ENCODE results near the gene CIB1.
"Not testable (repeated sequence)": the region's sequence is repeated elsewhere in the genome, so short reads cannot be mapped to it uniquely, and the experiment has no call there.

Gene CIB1

DNA sequence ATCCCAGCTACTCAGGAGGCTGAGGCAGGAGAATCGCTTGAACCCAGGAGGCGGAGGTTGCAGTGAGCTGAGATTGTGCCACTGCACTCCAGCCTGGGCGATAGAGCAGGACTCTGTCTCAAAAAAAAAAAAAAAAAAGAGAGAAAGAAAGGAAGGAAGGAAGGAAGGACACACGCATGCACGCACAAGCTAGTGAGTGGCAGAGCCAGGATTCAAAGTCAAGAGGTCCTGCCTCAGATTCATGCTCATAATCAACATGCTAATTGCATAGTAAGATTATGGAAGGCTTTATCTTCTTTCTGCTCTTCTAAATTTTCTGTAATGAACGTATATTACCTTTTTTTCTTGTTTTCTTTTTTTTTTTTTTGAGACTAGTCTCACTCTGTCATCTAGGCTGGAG is 27.0 kb upstream of the CIB1 start:
- DNase-seq (ENCODE audit: low spot score); H3K36me3 Mint-ChIP-seq (ENCODE audit: low read depth); H3K27ac Mint-ChIP-seq; H3K4me3 Mint-ChIP-seq; H3K9me3 Mint-ChIP-seq; H3K27me3 Mint-ChIP-seq (ENCODE audit: low read depth): not testable (repeated sequence)
- peaks cover 30% of the 10 kb centered on the region for H3K4me1 Mint-ChIP-seq (ENCODE audit: low read depth)

GRCh38 chr15:90259524-90259923 is 25.8 kb upstream of the CIB1 start:
- H3K27ac Mint-ChIP-seq: peak overlapping the region; percentile 79

GRCh38 chr15:90257776-90258175 is 24.0 kb upstream of the CIB1 start:
- Mint-ChIP-seq H3K4me1 (ENCODE audit: low read depth) (peaks cover 17% of the 10 kb centered on the region), H3K36me3 (ENCODE audit: low read depth) (peaks cover 1% of the 10 kb centered on the region), H3K27me3 (ENCODE audit: low read depth) (no peaks in the 10 kb centered on the region), H3K27ac (no peak overlapping the region), H3K4me3 (no peak overlapping the region), H3K9me3 (no peaks in the 10 kb centered on the region)
- no peak for DNase-seq (ENCODE audit: low spot score)

More at GRCh38 chr15:90259524-90259923, 25.8 kb upstream of the CIB1 start:
- no peaks in the 10 kb centered on the region for H3K9me3 Mint-ChIP-seq
- no peak for DNase-seq (ENCODE audit: low spot score)
- peaks cover 25% of the 10 kb centered on the region for H3K4me1 Mint-ChIP-seq (ENCODE audit: low read depth)
- no peaks in the 10 kb centered on the region for H3K27me3 Mint-ChIP-seq (ENCODE audit: low read depth)
- peaks cover 1% of the 10 kb centered on the region for H3K36me3 Mint-ChIP-seq (ENCODE audit: low read depth)
- H3K4me3 Mint-ChIP-seq: peak overlapping the region; percentile 38

DNA sequence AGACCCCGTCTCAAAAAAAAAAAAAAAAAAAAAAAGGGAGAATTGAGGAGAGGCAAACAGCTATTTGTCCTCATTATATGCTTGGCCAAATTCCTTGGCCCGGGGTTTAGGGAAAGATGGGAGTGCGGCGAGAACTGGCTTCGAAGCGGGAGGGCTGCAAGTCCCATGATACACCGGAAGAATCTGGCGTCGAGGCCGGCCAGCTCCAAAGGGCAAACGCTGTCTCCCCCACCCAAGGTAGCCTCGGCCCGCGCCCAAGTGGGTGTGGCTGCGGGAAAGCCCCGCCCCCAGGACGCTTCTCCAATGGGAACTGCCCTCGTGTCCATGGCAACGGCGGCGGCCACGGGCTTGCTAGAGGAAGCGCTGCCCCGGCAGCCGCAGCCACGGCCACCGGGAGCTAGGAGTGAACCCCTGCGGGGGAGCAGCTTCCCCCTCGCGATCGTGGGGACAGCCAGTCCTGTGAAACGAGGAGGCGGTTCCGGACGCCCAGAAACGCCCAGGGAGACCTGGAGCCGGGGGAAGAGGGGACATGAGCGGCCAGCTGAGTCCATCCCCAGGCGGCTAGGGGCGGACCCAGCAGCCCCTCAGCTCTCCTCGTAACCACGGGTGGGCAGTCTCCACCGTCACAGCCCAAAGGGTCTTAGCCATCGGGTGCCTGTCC is 15.6 kb upstream of the CIB1 start, which contains the start of gene TTLL13:
TTLL13 (plus strand) TSS at position 354 of the 661 bp plus-strand sequence. CDS start 1,075 bp downstream, outside the sequence.
- Mint-ChIP-seq H3K27me3 (ENCODE audit: low read depth) (no peaks in the 10 kb centered on the region), H3K27ac (peak within 1 kb of the TSS; percentile 42), H3K36me3 (ENCODE audit: low read depth) (no peaks in the 10 kb centered on the region), H3K9me3 (no peaks in the 10 kb centered on the region), H3K4me1 (ENCODE audit: low read depth) (peaks cover 13% of the 10 kb centered on the region), H3K4me3 (peak within 1 kb of the TSS; percentile 78)
- DNase-seq (ENCODE audit: low spot score): peak; percentile 83

DNA sequence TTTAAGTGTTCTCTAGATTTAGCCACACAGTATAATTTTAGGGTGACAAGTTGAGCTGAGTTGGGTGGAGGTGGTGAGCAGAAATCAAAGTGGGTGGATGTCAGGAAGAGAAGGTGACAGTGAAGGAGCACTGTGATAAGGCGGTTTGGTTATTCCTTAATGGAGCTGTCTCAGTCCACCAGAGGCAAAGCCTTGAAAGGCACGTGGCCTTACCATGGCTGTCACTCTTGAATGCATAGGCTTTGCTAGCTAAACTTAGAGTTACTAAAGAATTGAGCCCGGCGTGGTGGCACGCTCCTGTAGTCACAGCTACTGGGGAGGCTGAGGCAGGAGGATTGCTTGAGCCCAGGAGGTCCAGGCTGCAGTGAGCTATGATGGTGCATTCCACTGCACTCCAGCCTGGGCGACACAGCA is 15.1 kb upstream of the CIB1 start:
- Mint-ChIP-seq H3K4me3 (peak overlapping the region; percentile 74), H3K4me1 (ENCODE audit: low read depth) (peaks cover 13% of the 10 kb centered on the region), H3K36me3 (ENCODE audit: low read depth) (no peaks in the 10 kb centered on the region), H3K9me3 (no peaks in the 10 kb centered on the region), H3K27ac (peak overlapping the region; percentile 42), H3K27me3 (ENCODE audit: low read depth) (no peaks in the 10 kb centered on the region)
- no peak for DNase-seq (ENCODE audit: low spot score)

DNA sequence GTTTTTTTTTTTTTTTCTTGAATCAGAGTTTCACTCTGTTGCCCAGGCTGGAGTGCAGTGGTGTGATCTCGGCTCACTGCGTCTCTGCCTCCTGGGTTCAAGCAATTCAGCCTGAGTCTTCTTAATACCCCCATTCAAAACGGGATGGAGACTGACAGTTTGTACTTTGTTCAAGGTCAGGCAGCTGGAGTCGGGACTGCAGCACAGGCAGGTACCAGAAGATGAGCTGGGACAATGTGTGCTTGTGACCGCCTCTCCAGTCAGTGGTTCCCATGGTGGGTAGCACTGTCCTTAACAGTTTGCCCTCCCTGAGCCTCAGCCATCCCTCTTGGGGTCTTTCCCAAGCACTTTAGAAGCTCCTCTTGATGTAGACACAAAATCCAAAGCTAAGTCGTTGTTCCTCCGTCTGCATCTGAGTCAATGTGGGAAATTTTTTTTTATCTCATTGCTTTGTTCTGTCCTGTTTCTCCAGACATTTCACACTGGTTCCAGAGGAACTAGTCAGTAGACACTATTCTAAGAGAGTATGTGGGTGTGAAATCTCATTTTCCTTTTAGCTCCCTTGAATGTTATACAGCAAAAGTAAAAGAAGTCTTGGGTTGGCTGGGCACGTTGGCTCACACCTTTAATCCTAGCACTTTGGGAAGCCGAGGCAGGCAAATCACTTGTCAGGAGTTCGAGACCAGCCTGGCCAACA is 10.3 kb upstream of the CIB1 start:
- Mint-ChIP-seq H3K27me3 (ENCODE audit: low read depth) (no peaks in the 10 kb centered on the region), H3K36me3 (ENCODE audit: low read depth) (peaks cover 5% of the 10 kb centered on the region), H3K27ac (no peak overlapping the region), H3K9me3 (no peaks in the 10 kb centered on the region), H3K4me3 (no peak overlapping the region), H3K4me1 (ENCODE audit: low read depth) (peaks cover 10% of the 10 kb centered on the region)
- no peak for DNase-seq (ENCODE audit: low spot score)

GRCh38 chr15:90241343-90242192 is 7.8 kb upstream of the CIB1 start:
- peaks cover 19% of the 10 kb centered on the region for H3K36me3 Mint-ChIP-seq (ENCODE audit: low read depth)

GRCh38 chr15:90240856-90241255 is 7.1 kb upstream of the CIB1 start:
- H3K27me3 Mint-ChIP-seq (ENCODE audit: low read depth): no peaks in the 10 kb centered on the region
- H3K9me3 Mint-ChIP-seq: no peaks in the 10 kb centered on the region
- peak overlapping the region; percentile 10 for H3K27ac Mint-ChIP-seq
- DNase-seq (ENCODE audit: low spot score): no peak
- H3K4me1 Mint-ChIP-seq (ENCODE audit: low read depth): peaks cover 8% of the 10 kb centered on the region
- H3K4me3 Mint-ChIP-seq: no peak overlapping the region
- peaks cover 25% of the 10 kb centered on the region for H3K36me3 Mint-ChIP-seq (ENCODE audit: low read depth)

More at GRCh38 chr15:90241343-90242192, 7.8 kb upstream of the CIB1 start:
- H3K4me3 Mint-ChIP-seq: no peak overlapping the region
- DNase-seq (ENCODE audit: low spot score): no peak
- H3K27me3 Mint-ChIP-seq (ENCODE audit: low read depth): no peaks in the 10 kb centered on the region
- H3K27ac Mint-ChIP-seq: peak overlapping the region; percentile 10
- no peaks in the 10 kb centered on the region for H3K9me3 Mint-ChIP-seq
- peaks cover 8% of the 10 kb centered on the region for H3K4me1 Mint-ChIP-seq (ENCODE audit: low read depth)

- peaks cover 15% of the 10 kb centered on the region for H3K4me1 Mint-ChIP-seq (ENCODE audit: low read depth)
- H3K27ac Mint-ChIP-seq: peak overlapping the region; percentile 55
- H3K4me3 Mint-ChIP-seq: no peak overlapping the region
- no peaks in the 10 kb centered on the region for H3K27me3 Mint-ChIP-seq (ENCODE audit: low read depth)
- DNase-seq (ENCODE audit: low spot score): no peak
- H3K9me3 Mint-ChIP-seq: no peaks in the 10 kb centered on the region
- peaks cover 27% of the 10 kb centered on the region for H3K36me3 Mint-ChIP-seq (ENCODE audit: low read depth)
Observed at GRCh38 chr15:90239371-90239770, 5.6 kb upstream of the CIB1 start.

DNA sequence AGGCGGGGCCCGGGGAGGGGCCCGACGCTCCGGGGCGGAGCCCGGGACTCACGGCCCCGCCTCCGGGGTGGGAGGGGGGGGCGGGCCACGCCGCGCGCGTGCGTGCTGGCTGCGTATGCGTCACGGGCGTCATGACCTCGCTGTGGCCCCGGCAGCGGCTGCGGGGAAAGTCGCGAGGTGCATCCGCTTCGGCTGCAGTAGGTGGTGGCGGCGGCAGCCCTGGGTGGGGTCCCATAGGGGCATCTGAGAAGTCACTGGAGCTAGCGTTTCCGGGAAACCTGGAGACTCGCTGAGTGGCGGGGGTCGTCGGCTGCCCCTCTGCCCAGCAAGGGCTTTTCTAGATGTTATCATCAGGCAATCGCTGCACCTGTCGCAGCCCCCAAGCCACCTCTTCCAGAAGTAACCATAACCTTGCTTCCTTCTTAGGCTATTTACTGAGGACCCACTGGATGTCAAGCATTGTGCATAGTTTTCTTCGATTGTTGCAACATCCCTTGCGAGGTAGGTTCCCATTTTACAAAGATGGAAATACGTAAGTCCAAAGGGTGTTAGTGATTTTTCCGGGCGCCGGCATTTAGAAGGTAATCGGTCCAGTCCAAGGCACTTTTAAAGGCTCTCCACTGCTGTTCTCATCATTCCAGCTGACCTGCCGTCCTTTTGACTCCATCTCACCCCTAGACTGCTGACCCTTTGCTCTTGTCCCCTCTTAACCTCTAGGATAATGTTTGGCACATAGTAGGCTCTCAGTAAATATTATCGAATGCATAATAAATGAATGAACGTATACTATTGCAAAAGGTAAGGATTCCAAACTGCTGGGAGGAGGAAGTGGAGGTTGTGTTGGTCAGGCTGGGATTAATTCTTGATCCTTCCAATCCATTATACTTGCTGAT is 601 bp upstream of the CIB1 start, which contains the start of gene GDPGP1:
GDPGP1 (plus strand) TSS at position 114 of the 893 bp plus-strand sequence. CDS start 6,700 bp downstream, outside the sequence.
- H3K4me1 Mint-ChIP-seq (ENCODE audit: low read depth): peaks cover 40% of the 10 kb centered on the region
- no peaks in the 10 kb centered on the region for H3K9me3 Mint-ChIP-seq
- H3K4me3 Mint-ChIP-seq: peak within 1 kb of the TSS; percentile 96
- H3K27me3 Mint-ChIP-seq (ENCODE audit: low read depth): no peaks in the 10 kb centered on the region
- H3K27ac Mint-ChIP-seq: peak within 1 kb of the TSS; percentile 95
- H3K36me3 Mint-ChIP-seq (ENCODE audit: low read depth): peaks cover 51% of the 10 kb centered on the region
- DNase-seq (ENCODE audit: low spot score): no peak

- peaks cover 36% of the 10 kb centered on the region for H3K4me1 Mint-ChIP-seq (ENCODE audit: low read depth)
- H3K9me3 Mint-ChIP-seq: no peaks in the 10 kb centered on the region
- DNase-seq (ENCODE audit: low spot score): no peak
- no peaks in the 10 kb centered on the region for H3K27me3 Mint-ChIP-seq (ENCODE audit: low read depth)
- peaks cover 49% of the 10 kb centered on the region for H3K36me3 Mint-ChIP-seq (ENCODE audit: low read depth)
- H3K27ac Mint-ChIP-seq: peak overlapping the region; percentile 95
- peak overlapping the region; percentile 96 for H3K4me3 Mint-ChIP-seq
Observed at GRCh38 chr15:90232941-90233386, 777 bp downstream of the CIB1 start.

GRCh38 chr15:90232196-90232595 is 1.5 kb downstream of the CIB1 start:
- no peaks in the 10 kb centered on the region for H3K27me3 Mint-ChIP-seq (ENCODE audit: low read depth)
- DNase-seq (ENCODE audit: low spot score): no peak
- peaks cover 36% of the 10 kb centered on the region for H3K4me1 Mint-ChIP-seq (ENCODE audit: low read depth)
- H3K4me3 Mint-ChIP-seq: peak overlapping the region; percentile 96
- H3K36me3 Mint-ChIP-seq (ENCODE audit: low read depth): peaks cover 45% of the 10 kb centered on the region
- H3K9me3 Mint-ChIP-seq: no peaks in the 10 kb centered on the region
- peak overlapping the region; percentile 95 for H3K27ac Mint-ChIP-seq

Measured in T-helper 2 cell treated with Interferon-gamma antibody and Interleukin-4, amounts not matched to agents 5 μg/mL and 100 μg/mL, for 36 hours (primary cell).